Testis (tissue), 3 donors: ENCODE results near the gene CFAP300. TPM values are rescaled to one million over a fixed set of nuclear protein-coding genes. Genes with fewer than 3 reads are reported as not detected.

ENCODE experiments used
- DNase-seq: peaks from one replicate; pipeline ENCODE4 v3.0.0-alpha.2; 2019
- H3K27ac ChIP-seq, 2 donors: fragments of 200-600 bp; sonication (generic); one replicate each; pipeline ENCODE4 v1.5.1; 2019
- H3K27me3 ChIP-seq: fragments of 200-600 bp; sonication (generic); one replicate; pipeline ENCODE4 v1.5.1; 2019
- H3K36me3 ChIP-seq: fragments of 200-600 bp; sonication (generic); one replicate; pipeline ENCODE4 v1.5.1; 2017; ENCODE audit warnings: low read depth; ENCODE audit errors: missing control alignments
- H3K4me1 ChIP-seq: fragments of 200-600 bp; sonication (generic); one replicate; pipeline ENCODE4 v1.5.1; 2019
- H3K4me3 ChIP-seq, 2 donors: fragments of 200-600 bp; sonication (generic); one replicate each; pipeline ENCODE4 v1.5.1; 2017 to 2019
- H3K9me3 ChIP-seq: fragments of 200-600 bp; sonication (generic); one replicate; pipeline ENCODE4 v1.5.1; 2017
- POLR2A ChIP-seq: fragments of 450-650 bp; IDR thresholded peaks from one replicate; pipeline ENCODE4 v1.6.1; 2017; ENCODE audit warnings: antibody characterized with exemption, mild to moderate bottlenecking, moderate library complexity
- WGBS, 2 donors: methylation state at CpG; one replicate each; pipeline ENCODE4 v1.1.5; 2018; 5-methylcytosine and 5-hydroxymethylcytosine counted together
- intact Hi-C: fragments of 100-400 bp; cut with DNase I; formaldehyde crosslinking; loops from one replicate; pipeline ENCODE4 v1.15.1; 2023; ENCODE audit warnings: low total_unique reads
- polyA plus RNA-seq: library from polyadenylated mRNA; stranded (reverse); fragments of 350-450 nt; fragmentation: Illumina TruSeq; extraction: RNeasy Lipid Tissue Mini Kit (QIAGEN cat#74804); gene quantifications from one replicate; pipeline ENCODE4 v1.2.3, GENCODE V29; 2014; ENCODE audit warnings: low read depth, low replicate concordance; ENCODE audit not compliant: insufficient read depth
- total RNA-seq, 2 donors: library from RNA; depleted of rRNA; stranded (reverse); fragments of >200 nt; gene quantifications; one replicate each; pipeline ENCODE4 v1.2.3, GENCODE V29; 2016
- TF ChIP-seq, protein P1 (sequence below), 3 experiments: fragments of 450-650 bp in 2 of 3; fragments of 200-600 bp in 1 of 3; sonication (generic) in 1 of 3; IDR thresholded peaks; one replicate each; pipeline ENCODE4 v1.5.1; 2016 to 2019; ENCODE audit warnings: antibody characterized with exemption in 3 of 3, mild to moderate bottlenecking in 2 of 3, moderate library complexity in 1 of 3

The CFAP300 gene
- total and polyA plus RNA-seq, 3 donors from 2014 or later, result 15.1 to 98.0 (median 28.9) TPM

DNA sequence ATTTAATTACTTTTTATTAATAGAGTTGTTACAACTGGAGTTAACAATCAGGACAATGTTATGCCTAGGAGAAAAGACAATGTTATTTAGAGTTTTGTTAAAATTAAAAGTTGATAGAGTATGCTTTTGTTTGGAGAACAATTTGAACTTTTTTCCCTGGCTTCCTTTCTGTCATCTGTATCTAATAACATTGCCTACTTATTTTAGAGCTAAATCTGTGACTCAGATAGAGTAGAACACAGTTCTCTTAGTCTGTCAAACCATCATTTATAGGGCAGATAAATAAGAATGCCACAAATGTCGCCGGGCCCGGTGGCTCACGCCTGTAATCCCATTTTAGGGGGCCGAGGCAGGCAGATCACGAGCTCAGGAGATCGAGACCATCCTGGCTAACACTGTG lies 34.1 kb downstream of the CFAP300 start:
- no peak for TF ChIP-seq POLR2A
- TF ChIP-seq, protein P1, sequence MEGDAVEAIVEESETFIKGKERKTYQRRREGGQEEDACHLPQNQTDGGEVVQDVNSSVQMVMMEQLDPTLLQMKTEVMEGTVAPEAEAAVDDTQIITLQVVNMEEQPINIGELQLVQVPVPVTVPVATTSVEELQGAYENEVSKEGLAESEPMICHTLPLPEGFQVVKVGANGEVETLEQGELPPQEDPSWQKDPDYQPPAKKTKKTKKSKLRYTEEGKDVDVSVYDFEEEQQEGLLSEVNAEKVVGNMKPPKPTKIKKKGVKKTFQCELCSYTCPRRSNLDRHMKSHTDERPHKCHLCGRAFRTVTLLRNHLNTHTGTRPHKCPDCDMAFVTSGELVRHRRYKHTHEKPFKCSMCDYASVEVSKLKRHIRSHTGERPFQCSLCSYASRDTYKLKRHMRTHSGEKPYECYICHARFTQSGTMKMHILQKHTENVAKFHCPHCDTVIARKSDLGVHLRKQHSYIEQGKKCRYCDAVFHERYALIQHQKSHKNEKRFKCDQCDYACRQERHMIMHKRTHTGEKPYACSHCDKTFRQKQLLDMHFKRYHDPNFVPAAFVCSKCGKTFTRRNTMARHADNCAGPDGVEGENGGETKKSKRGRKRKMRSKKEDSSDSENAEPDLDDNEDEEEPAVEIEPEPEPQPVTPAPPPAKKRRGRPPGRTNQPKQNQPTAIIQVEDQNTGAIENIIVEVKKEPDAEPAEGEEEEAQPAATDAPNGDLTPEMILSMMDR (IDR thresholded peaks at IDR 0.05), result no peak
- DNase-seq, result no peak
- Histone ChIP-seq H3K27ac (no peak overlapping the region), H3K27me3 (no peaks in the 10 kb centered on the region), H3K4me3 (no peak overlapping the region), H3K9me3 (no peaks in the 10 kb centered on the region), H3K36me3 (no peaks in the 10 kb centered on the region), H3K4me1 (no peaks in the 10 kb centered on the region)
- WGBS, 2 donors, result 88 to 97% methylated on average over 7 of the region's 7 CpGs
- intact Hi-C loops, result no loop called here

DNA sequence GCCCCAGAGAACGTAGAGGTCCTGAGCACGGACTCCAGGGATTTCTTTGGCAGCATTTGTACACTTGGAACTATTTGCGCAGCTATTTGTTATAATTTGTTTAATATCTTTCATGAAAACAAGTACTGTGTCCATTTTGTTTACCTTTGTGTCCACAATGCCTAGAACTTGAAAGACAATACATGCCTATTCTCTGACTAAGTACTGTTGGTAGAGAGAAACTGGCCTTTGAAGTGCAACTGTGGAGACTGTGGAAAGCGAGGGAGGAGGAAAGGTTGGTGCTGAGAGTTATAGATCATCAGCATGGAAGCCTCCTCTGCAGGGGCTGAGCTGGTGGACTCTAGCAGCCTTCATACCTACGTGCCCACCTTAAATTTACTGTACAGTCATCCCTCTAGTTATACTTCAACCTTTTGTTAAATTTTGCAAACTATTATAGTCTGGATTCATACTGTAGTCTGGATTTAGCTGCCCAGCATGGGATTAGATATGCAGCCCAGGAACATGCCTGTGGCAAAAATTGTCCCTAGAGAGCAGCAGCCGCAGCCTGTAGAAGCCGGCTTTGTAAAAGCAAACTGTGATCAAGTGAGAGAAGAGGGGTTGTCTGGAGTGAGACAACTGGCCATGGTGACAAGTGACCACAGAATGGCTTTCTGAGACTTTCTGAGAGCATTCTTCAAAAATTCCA lies 38.8 kb downstream of the CFAP300 start:
- Histone ChIP-seq H3K9me3 (no peaks in the 10 kb centered on the region), H3K4me1 (no peaks in the 10 kb centered on the region), H3K27ac (no peak overlapping the region), H3K36me3 (no peaks in the 10 kb centered on the region), H3K4me3 (no peak overlapping the region), H3K27me3 (no peaks in the 10 kb centered on the region)
- TF ChIP-seq POLR2A, result no peak
- TF ChIP-seq, protein P1 (IDR thresholded peaks at IDR 0.05), result no peak
- WGBS, 2 donors, result 88 to 91% methylated on average over 7 of the region's 7 CpGs
- intact Hi-C loops, result no loop called here
- no peak for DNase-seq

DNA sequence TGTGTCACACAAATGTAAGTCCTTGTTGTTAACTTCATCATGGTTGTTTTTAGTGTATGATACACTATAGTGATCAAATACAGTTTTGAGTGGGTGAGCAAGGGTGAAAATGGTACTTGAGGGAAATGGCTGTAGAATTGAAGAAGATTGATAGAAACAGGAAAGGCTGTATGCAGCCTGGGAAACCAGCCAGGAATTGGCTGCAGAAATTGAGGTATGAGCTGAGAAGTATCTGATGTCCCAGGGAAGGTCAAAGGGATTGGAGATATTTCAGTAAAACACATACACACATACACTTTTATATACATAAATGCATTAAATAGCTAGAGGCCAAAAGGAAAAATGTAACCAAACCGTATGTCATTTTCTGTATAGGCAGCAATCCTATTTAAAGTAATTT lies 49.9 kb downstream of the CFAP300 start:
- TF ChIP-seq POLR2A, result no peak
- Histone ChIP-seq H3K36me3 (no peaks in the 10 kb centered on the region), H3K27ac (no peak overlapping the region), H3K9me3 (no peaks in the 10 kb centered on the region), H3K4me3 (no peak overlapping the region), H3K27me3 (no peaks in the 10 kb centered on the region), H3K4me1 (no peaks in the 10 kb centered on the region)
- intact Hi-C loops, result no loop called here
- DNase-seq, result no peak
- WGBS, 2 donors, result 81 to 86% methylated on average over 1 of the region's 1 CpG

DNA sequence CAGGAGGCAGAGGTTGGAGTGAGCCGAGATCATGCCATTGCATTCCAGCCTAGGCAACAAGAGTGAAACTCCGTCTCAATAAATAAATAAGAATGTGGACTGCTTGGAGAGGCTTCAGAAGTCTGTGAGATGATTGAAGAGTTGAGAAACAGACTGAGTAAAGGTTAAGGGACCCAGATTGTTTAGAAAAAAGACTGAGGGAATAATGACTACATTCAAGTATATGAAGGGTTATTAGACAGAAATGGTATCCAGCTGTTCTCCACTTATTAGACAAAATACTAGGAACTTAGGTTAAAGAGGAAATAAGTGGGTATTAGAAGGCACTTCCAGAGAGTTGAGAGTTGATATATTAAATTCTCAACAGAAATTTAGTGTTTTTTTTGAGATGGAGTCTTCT lies 52.5 kb downstream of the CFAP300 start:
- no peaks in the 10 kb centered on the region for H3K27me3 ChIP-seq
- DNase-seq, result no peak
- H3K4me1 ChIP-seq, result no peaks in the 10 kb centered on the region
- no peaks in the 10 kb centered on the region for H3K36me3 ChIP-seq
- no peak overlapping the region for H3K27ac ChIP-seq
- WGBS, 2 donors, result 91 to 93% methylated on average over 2 of the region's 2 CpGs
- intact Hi-C loops, result no loop called here
- no peak overlapping the region for H3K4me3 ChIP-seq
- no peak for TF ChIP-seq POLR2A
- TF ChIP-seq, protein P1 (IDR thresholded peaks at IDR 0.05), result no peak
- H3K9me3 ChIP-seq, result no peaks in the 10 kb centered on the region

DNA sequence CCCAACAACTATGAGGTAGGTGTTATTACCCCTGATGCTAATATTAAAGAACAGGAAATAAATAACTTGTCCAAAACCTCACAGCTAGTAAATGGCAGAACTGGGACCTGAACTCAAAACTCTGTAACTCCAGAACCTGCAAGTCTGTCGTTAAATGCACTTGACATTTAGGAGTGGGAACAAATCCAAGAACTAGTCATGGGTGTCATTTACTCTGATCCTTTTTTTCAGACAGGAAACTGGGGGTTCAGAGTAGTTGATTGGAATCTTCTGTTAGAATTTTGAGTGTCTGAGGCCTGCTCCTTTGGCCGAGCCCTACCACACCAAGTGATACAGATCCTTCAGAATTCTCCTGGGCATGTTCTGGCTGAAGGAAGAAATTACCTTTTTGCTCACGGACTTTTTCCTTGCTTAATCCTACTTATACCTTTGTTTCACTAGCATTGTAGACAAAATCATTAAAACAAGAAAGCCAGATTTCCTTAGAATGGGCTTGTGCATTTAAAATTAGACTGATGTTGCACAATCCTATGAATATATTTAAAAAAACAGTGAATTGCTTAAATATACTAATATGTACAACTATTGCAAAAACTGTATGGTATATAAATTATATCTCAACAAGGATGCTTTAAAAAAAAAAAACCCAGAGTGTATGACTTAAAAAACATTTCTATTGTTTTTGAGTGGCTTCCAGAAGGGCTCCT lies 61.6 kb downstream of the CFAP300 start:
- H3K4me1 ChIP-seq, result peaks cover 7% of the 10 kb centered on the region
- intact Hi-C loops, result no loop called here
- no peak for TF ChIP-seq POLR2A
- TF ChIP-seq, protein P1 (IDR thresholded peaks at IDR 0.05), result no peak
- H3K27me3 ChIP-seq, result no peaks in the 10 kb centered on the region
- H3K36me3 ChIP-seq, result no peaks in the 10 kb centered on the region
- no peaks in the 10 kb centered on the region for H3K9me3 ChIP-seq
- no peak overlapping the region for H3K4me3 ChIP-seq
- no peak for DNase-seq
- H3K27ac ChIP-seq, result peak overlapping the region in 1 of 2 donors; percentile 96
- 39 to 72% methylated on average over 3 of the region's 3 CpGs for WGBS, 2 donors
